Upper lobe of left lung (tissue), 6 donors: Measurements from ENCODE around the gene MRPL43. TPM values are rescaled to one million over a fixed set of nuclear protein-coding genes. Genes with fewer than 3 reads are reported as not detected.

Experiments
- ATAC-seq, 2 donors: fragments of 200-7000 bp; cut with Tn5 transposase; one replicate each; pipeline ENCODE4 v1.9.1; 2022; ENCODE audit warnings: mild to moderate bottlenecking in 2 of 2, moderate library complexity in 2 of 2; ENCODE audit not compliant: low FRiP score in 2 of 2
- DNase-seq, 2 donors: peaks; one replicate each; pipeline ENCODE4 v3.0.0-alpha.2; 2019 to 2020
- H3K27ac ChIP-seq, 4 donors: fragments of 200-600 bp; sonication (generic); one replicate each; pipeline ENCODE4 v1.5.1; 2016 to 2019
- H3K27me3 ChIP-seq, 4 donors: fragments of 200-600 bp; sonication (generic); one replicate each; pipeline ENCODE4 v1.5.1; 2017 to 2019
- H3K36me3 ChIP-seq, 4 donors: fragments of 200-600 bp; sonication (generic); one replicate each; pipeline ENCODE4 v1.5.1; 2016 to 2019
- H3K4me1 ChIP-seq, 4 donors: fragments of 200-600 bp; sonication (generic); one replicate each; pipeline ENCODE4 v1.5.1; 2018 to 2019
- H3K4me3 ChIP-seq, 4 donors: fragments of 200-600 bp; sonication (generic); one replicate each; pipeline ENCODE4 v1.5.1; 2017 to 2019; ENCODE audit warnings: mild to moderate bottlenecking in 2 of 4, moderate library complexity in 1 of 4
- H3K9me3 ChIP-seq, 4 donors: fragments of 200-600 bp; sonication (generic); one replicate each; pipeline ENCODE4 v1.5.1; 2018 to 2019
- EP300 ChIP-seq, 4 donors: sonication (generic); formaldehyde crosslinking; IDR thresholded peaks; one replicate each; pipeline ENCODE4 v1.5.1; 2017; ENCODE audit warnings: antibody characterized with exemption in 4 of 4, control low read depth in 2 of 4
- POLR2A ChIP-seq, 4 donors: fragments of 450-650 bp; IDR thresholded peaks; one replicate each; pipeline ENCODE4 v1.5.1; 2016 to 2017; ENCODE audit warnings: antibody characterized with exemption in 4 of 4, mild to moderate bottlenecking in 2 of 4
- POLR2AphosphoS5 ChIP-seq, 2 donors: sonication (generic); formaldehyde crosslinking; IDR thresholded peaks; one replicate each; pipeline ENCODE4 v1.5.1; 2017; ENCODE audit warnings: antibody characterized with exemption in 2 of 2
- WGBS, 2 donors: methylation state at CpG; one replicate each; pipeline ENCODE4 v1.1.5; 2017 to 2018; 5-methylcytosine and 5-hydroxymethylcytosine counted together
- total RNA-seq, 6 donors: library from RNA; depleted of rRNA in 4 of 6; stranded (reverse); fragments of >200 nt in 4 of 6; gene quantifications; one replicate each; pipeline versions ENCODE4 v1.1.0 to v1.2.1, GENCODE V29; 2016 to 2021
- TF ChIP-seq, protein P1 (sequence below), 6 experiments: fragments of 450-650 bp in 4 of 6; fragments of 200-600 bp in 2 of 6; sonication (generic) in 2 of 6; IDR thresholded peaks; one replicate each; pipeline ENCODE4 v1.5.1; 2016 to 2019; ENCODE audit warnings: antibody characterized with exemption in 6 of 6
- donor health status: DM: no; HTN: no; CAD: no; lungs with moderate emphysema.
- donor health status: DM: no; HTN: yes; CAD: no; lungs with severe emphysema.

The MRPL43 gene
- total RNA-seq, 6 donors from 2014 or later, result 40.2 to 72.1 (median 63.5) TPM

DNA sequence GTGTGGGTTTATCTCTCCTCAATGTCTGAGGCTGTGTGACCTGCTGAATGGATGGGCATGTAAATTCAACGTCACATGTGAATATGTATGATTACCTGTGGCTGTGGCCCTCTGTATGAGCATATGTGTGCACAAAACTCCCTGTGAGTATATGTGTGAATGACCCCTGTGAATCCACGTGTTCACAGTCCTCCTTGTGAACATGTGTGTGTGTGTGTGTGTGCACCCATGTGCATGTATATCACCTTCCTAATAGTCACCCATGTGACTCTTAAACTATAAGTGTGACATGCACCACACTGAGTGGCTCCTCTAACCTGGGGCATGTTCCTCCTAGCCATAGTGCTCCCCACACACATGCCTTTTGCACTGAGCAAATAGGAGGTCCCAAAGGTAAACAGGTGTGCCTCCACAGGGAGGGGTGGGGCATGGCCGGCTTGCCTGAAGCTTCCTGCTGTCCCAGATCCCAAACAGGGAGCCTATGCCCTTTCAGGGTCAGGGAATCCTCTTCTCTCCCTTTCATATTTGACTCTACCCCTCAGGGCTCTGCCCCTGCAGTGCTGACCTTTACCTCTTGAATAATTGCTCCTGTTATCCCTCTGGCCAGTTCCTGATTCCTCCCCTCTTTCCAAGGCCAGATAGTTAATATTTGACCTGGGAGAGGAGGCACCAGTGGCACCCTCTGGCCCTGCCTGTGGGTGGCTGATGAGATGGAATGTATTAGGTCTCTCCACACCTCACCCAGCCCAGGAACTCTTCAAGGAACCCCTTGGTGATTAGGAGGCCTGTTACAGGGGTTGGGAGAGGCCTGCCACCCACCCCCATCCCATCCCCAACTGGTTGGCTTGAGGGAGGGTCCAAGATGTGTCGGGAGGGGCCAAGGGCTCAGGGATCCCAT is 16.1 kb downstream of the MRPL43 start:
- 50 to 71% methylated on average over 2 to 4 of the region's 4 CpGs for WGBS, 2 donors
- DNase-seq, result no peak

GRCh38 chr10:100970076-100970913 is 17.0 kb downstream of the MRPL43 start:
- DNase-seq (peak; percentile 51 to 65), ATAC-seq (peak; percentile 43 to 44)
- Histone ChIP-seq H3K4me1 (peaks cover 4 to 24% (median 16%) of the 10 kb centered on the region in 4 donors), H3K9me3 (no peaks in the 10 kb centered on the region), H3K27me3 (no peaks in the 10 kb centered on the region), H3K4me3 (peak overlapping the region in 3 of 4 donors; percentile 59 to 76 (median 60)), H3K27ac (peak overlapping the region in 1 of 4 donors; percentile 24), H3K36me3 (peaks cover 0 to 6% (median 3%) of the 10 kb centered on the region in 4 donors)
- TF ChIP-seq POLR2AphosphoS5 (IDR thresholded peaks at IDR 0.05) (no peak), POLR2A (IDR thresholded peaks at IDR 0.05) (no peak), EP300 (IDR thresholded peaks at IDR 0.05) (no peak)
- TF ChIP-seq, protein P1, sequence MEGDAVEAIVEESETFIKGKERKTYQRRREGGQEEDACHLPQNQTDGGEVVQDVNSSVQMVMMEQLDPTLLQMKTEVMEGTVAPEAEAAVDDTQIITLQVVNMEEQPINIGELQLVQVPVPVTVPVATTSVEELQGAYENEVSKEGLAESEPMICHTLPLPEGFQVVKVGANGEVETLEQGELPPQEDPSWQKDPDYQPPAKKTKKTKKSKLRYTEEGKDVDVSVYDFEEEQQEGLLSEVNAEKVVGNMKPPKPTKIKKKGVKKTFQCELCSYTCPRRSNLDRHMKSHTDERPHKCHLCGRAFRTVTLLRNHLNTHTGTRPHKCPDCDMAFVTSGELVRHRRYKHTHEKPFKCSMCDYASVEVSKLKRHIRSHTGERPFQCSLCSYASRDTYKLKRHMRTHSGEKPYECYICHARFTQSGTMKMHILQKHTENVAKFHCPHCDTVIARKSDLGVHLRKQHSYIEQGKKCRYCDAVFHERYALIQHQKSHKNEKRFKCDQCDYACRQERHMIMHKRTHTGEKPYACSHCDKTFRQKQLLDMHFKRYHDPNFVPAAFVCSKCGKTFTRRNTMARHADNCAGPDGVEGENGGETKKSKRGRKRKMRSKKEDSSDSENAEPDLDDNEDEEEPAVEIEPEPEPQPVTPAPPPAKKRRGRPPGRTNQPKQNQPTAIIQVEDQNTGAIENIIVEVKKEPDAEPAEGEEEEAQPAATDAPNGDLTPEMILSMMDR (IDR thresholded peaks at IDR 0.05), result no peak
- 33 to 41% methylated on average over 13 of the region's 13 CpGs for WGBS, 2 donors

More for the DNA sequence above, 16.1 kb downstream of the MRPL43 start:
- no peaks in the 10 kb centered on the region for H3K9me3 ChIP-seq
- no peak overlapping the region for H3K27ac ChIP-seq
- H3K27me3 ChIP-seq, result no peaks in the 10 kb centered on the region
- peaks cover 0 to 6% (median 0%) of the 10 kb centered on the region in 4 donors for H3K36me3 ChIP-seq
- H3K4me1 ChIP-seq, result peaks cover 4 to 24% (median 16%) of the 10 kb centered on the region in 4 donors
- H3K4me3 ChIP-seq, result no peak overlapping the region
- peak in 1 of 2 donors; percentile 52 for ATAC-seq
- TF ChIP-seq EP300 (IDR thresholded peaks at IDR 0.05) (no peak), POLR2AphosphoS5 (IDR thresholded peaks at IDR 0.05) (no peak), POLR2A (IDR thresholded peaks at IDR 0.05) (no peak)
- TF ChIP-seq, protein P1 (IDR thresholded peaks at IDR 0.05), result no peak

DNA sequence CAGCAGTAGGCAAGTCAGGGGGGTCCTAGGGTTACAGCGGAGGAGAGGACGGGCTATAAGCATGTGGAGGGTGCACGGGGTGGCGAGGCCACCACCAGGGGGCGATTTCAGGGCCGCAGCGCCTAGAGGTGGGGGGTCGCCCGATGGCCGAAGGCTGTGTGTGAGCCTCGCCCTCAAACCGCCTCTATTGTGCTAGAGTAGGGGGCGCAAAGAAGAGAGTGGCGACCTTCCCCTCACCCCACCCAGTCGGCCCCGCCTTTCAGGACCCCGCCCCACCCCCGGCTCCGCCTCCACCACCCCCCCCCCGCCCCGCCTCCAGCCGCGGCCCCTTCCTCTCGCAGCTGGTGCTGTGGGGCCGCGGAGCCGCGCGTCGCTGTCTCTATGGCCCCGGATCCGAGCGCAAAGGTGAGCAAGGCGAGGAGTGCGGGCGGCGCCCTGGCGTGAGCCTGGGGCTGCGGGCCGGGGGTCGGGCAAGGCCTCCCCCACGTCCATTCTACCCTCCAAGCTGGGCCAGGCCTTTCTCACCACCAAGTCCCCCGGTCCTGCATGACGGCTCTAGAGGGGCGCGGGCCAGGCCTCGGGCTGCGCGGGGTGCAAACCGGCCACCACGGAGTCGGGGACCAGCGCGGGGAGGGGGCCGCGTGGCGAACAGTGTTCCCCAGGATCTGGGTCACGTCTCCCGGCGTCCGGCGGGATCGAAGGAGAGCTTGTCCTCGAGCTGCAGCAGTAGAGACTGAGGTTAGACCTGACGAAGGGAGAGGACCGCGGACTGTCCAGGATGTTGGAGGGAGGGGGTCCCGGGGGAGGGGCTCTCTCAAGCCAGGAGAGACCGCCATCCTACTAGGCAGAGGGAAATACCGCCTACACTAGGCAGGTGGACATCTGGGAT is 17.9 kb downstream of the MRPL43 start, which contains the start of gene SEMA4G:
TSS of gene SEMA4G (plus strand) at position 318 of the 889 bp plus-strand sequence. CDS start 3,409 bp downstream, outside the sequence.
- WGBS, 2 donors, result 5 to 7% methylated on average over 14 to 33 of the region's 70 CpGs
- H3K27ac ChIP-seq, result peak within 1 kb of the TSS in 2 of 4 donors; percentile 24 to 55
- ATAC-seq, result peak; percentile 72 to 78
- no peaks in the 10 kb centered on the region for H3K27me3 ChIP-seq
- peak; percentile 43 to 91 for DNase-seq
- peaks cover 0 to 8% (median 3%) of the 10 kb centered on the region in 4 donors for H3K36me3 ChIP-seq
- no peaks in the 10 kb centered on the region for H3K9me3 ChIP-seq
- peak within 1 kb of the TSS; percentile 48 to 76 (median 60) for H3K4me3 ChIP-seq
- H3K4me1 ChIP-seq, result peaks cover 4 to 24% (median 16%) of the 10 kb centered on the region in 4 donors
- TF ChIP-seq POLR2AphosphoS5 (IDR thresholded peaks at IDR 0.05), result no peak
- TF ChIP-seq, protein P1 (IDR thresholded peaks at IDR 0.05), result peak; percentile 47 to 83 (median 60)

- H3K27ac ChIP-seq, result peak overlapping the region in 1 of 4 donors; percentile 55
- ATAC-seq, result peak in 1 of 2 donors; percentile 5
- no peak for DNase-seq
- peaks cover 4 to 24% (median 16%) of the 10 kb centered on the region in 4 donors for H3K4me1 ChIP-seq
- H3K27me3 ChIP-seq, result no peaks in the 10 kb centered on the region
- TF ChIP-seq POLR2A (IDR thresholded peaks at IDR 0.05) (no peak), POLR2AphosphoS5 (IDR thresholded peaks at IDR 0.05) (no peak), EP300 (IDR thresholded peaks at IDR 0.05) (no peak)
- TF ChIP-seq, protein P1 (IDR thresholded peaks at IDR 0.05), result no peak
- no peaks in the 10 kb centered on the region for H3K9me3 ChIP-seq
- peaks cover 0 to 13% (median 7%) of the 10 kb centered on the region in 4 donors for H3K36me3 ChIP-seq
- WGBS, 2 donors, result 23 to 28% methylated on average over 8 to 9 of the region's 9 CpGs
- peak overlapping the region; percentile 48 to 76 (median 60) for H3K4me3 ChIP-seq
Observed at GRCh38 chr10:100968863-100969186, 18.5 kb downstream of the MRPL43 start.
